Measurements from ENCODE around the gene BICRA. TPM values are rescaled to one million over a fixed set of nuclear protein-coding genes. Genes with fewer than 3 reads are reported as not detected.
A peak's percentile ranks its signal among the peaks of the same experiment; 100 is the strongest.

The BICRA gene
- total and polyA plus RNA-seq, 2 donors (not counting 1 experiment from before 2014, with no cell fraction given) = 14.1 to 34.7 TPM

DNA sequence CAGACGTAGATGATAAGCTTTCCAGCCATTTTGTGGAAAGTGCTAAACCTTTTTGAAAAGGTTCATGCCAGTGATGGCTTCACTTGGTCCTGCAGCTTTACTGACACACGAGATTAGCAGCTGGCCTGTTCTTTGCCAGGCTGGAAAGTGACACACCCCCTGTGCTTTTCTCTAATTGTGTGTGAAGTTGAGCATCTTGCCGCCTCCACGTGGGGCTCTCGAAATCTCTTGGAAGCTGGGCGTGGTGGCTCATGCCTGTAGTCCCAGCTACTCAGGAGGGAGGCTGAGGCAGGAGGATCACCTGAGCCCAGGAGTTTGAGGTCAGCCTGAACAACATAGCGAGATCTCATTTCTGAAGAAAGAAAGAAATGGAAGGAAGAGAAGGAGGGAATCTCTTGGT lies 79.0 kb downstream of the BICRA start:
- POLR2A ChIA-PET = no interaction called here
- WGBS (ENCODE audit: insufficient coverage) = 99% methylated on average over 7 of the region's 7 CpGs
- Histone ChIP-seq H4K20me1 (ENCODE audit: control insufficient read depth, insufficient read depth, low read length, poor library complexity, severe bottlenecking) (peaks cover 8% of the 10 kb centered on the region), H3K36me3 (replicated peaks in 1 of 2; ENCODE audit: control extremely low read depth in 1 of 2, control insufficient read depth in 1 of 2, extremely low read depth in 1 of 2, insufficient read depth in 2 of 2, low read length in 1 of 2) (peaks cover 0 to 10% of the 10 kb centered on the region in 2 experiments), H3K79me2 (ENCODE audit: control insufficient read depth, insufficient read depth, low read length) (no peaks in the 10 kb centered on the region), H3K27me3 (replicated peaks in 1 of 4; ENCODE audit: control extremely low read depth in 1 of 4, control insufficient read depth in 3 of 4, insufficient read depth in 4 of 4, low read length in 3 of 4) (no peaks in the 10 kb centered on the region), H3K4me1 (ENCODE audit: control insufficient read depth in 2 of 2, insufficient read depth in 2 of 2, low read length in 2 of 2) (no peaks in the 10 kb centered on the region), H3K9ac (ENCODE audit: low read length) (no peak overlapping the region), H3K4me3 (ENCODE audit: control extremely low read depth in 1 of 5, extremely low read depth in 1 of 5, insufficient read depth in 1 of 5, low read depth in 2 of 5, low read length in 4 of 5) (no peak overlapping the region), H3K27ac (ENCODE audit: low read length in 2 of 2) (no peak overlapping the region), H3K4me2 (replicated peaks; ENCODE audit: low read depth, low read length, poor library complexity, severe bottlenecking) (no peak overlapping the region), H2AFZ (ENCODE audit: insufficient read depth, low read depth, low read length, poor library complexity, severe bottlenecking) (no peak overlapping the region), H3K9me3 (ENCODE audit: control extremely low read depth in 1 of 3, control insufficient read depth in 2 of 3, insufficient read depth in 1 of 3, low read length in 2 of 3) (no peaks in the 10 kb centered on the region)
- CTCF ChIA-PET = interaction anchor here (0.9 to 1.2 kb wide), 2 partner anchors 20 to 105 kb away, joined by 3 read pairs; no protein-coding TSS in a partner anchor
- no peak for ATAC-seq (ENCODE audit: low read depth)
- intact Hi-C loops (cut with micrococcal nuclease) = no loop called here
- TF ChIP-seq EZH2 (IDR thresholded peaks at IDR 0.05; ENCODE audit: borderline replicate concordance, insufficient read depth, low read depth, low read length, poor library complexity, severe bottlenecking) = no peak
- TF ChIP-seq, protein P1, sequence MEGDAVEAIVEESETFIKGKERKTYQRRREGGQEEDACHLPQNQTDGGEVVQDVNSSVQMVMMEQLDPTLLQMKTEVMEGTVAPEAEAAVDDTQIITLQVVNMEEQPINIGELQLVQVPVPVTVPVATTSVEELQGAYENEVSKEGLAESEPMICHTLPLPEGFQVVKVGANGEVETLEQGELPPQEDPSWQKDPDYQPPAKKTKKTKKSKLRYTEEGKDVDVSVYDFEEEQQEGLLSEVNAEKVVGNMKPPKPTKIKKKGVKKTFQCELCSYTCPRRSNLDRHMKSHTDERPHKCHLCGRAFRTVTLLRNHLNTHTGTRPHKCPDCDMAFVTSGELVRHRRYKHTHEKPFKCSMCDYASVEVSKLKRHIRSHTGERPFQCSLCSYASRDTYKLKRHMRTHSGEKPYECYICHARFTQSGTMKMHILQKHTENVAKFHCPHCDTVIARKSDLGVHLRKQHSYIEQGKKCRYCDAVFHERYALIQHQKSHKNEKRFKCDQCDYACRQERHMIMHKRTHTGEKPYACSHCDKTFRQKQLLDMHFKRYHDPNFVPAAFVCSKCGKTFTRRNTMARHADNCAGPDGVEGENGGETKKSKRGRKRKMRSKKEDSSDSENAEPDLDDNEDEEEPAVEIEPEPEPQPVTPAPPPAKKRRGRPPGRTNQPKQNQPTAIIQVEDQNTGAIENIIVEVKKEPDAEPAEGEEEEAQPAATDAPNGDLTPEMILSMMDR (IDR thresholded peaks at IDR 0.05) = no peak
- DNase-seq = no peak
- Mint-ChIP-seq H3K4me3 (no peak overlapping the region), H3K27me3 (no peaks in the 10 kb centered on the region), H3K27ac (peak overlapping the region; percentile 20), H3K4me1 (no peaks in the 10 kb centered on the region), H3K9me3 (ENCODE audit: insufficient read depth) (no peaks in the 10 kb centered on the region)

DNA sequence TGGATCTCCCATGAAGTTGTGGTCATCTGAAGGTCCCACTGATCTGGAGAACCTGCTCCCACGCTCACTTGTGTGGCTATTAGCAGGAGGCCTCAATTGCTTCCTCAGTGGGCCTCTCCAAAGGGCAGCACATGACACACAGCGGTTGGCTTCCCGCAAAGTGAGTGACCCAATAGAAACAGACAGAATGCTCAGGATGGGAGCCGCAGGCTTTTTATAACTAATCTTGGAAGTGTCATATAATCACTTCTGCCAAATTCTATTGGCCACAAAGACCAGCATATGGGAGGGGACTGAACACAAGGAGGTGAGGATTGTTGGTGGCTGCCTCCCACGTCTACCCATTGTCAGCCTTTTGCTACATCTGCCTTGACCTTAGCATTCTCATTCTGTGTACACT lies 82.2 kb downstream of the BICRA start:
- H3K27ac ChIP-seq (ENCODE audit: low read length in 2 of 2) = no peak overlapping the region
- no peaks in the 10 kb centered on the region for H3K9me3 ChIP-seq (ENCODE audit: control extremely low read depth in 1 of 3, control insufficient read depth in 2 of 3, insufficient read depth in 1 of 3, low read length in 2 of 3)
- ChIA-PET CTCF (interaction anchor here (2.2 kb wide), 1 partner anchor 255 kb away, joined by 8 read pairs; no protein-coding TSS in a partner anchor), POLR2A (no interaction called here)
- H3K4me1 ChIP-seq (ENCODE audit: control insufficient read depth in 2 of 2, insufficient read depth in 2 of 2, low read length in 2 of 2) = no peaks in the 10 kb centered on the region
- no peak overlapping the region for H2AFZ ChIP-seq (ENCODE audit: insufficient read depth, low read depth, low read length, poor library complexity, severe bottlenecking)
- H3K4me3 ChIP-seq (ENCODE audit: control extremely low read depth in 1 of 5, extremely low read depth in 1 of 5, insufficient read depth in 1 of 5, low read depth in 2 of 5, low read length in 4 of 5) = no peak overlapping the region
- Mint-ChIP-seq H3K27ac (no peak overlapping the region), H3K4me1 (no peaks in the 10 kb centered on the region), H3K4me3 (no peak overlapping the region), H3K27me3 (no peaks in the 10 kb centered on the region), H3K9me3 (ENCODE audit: insufficient read depth) (no peaks in the 10 kb centered on the region)
- H3K4me2 ChIP-seq (replicated peaks; ENCODE audit: low read depth, low read length, poor library complexity, severe bottlenecking) = no peak overlapping the region
- H4K20me1 ChIP-seq (ENCODE audit: control insufficient read depth, insufficient read depth, low read length, poor library complexity, severe bottlenecking) = peaks cover 14% of the 10 kb centered on the region
- no peak for DNase-seq
- TF ChIP-seq EZH2 (IDR thresholded peaks at IDR 0.05; ENCODE audit: borderline replicate concordance, insufficient read depth, low read depth, low read length, poor library complexity, severe bottlenecking) = no peak
- TF ChIP-seq, protein P1 (IDR thresholded peaks at IDR 0.05) = no peak
- ATAC-seq (ENCODE audit: low read depth) = no peak
- H3K9ac ChIP-seq (ENCODE audit: low read length) = no peak overlapping the region
- H3K36me3 ChIP-seq (replicated peaks in 1 of 2; ENCODE audit: control extremely low read depth in 1 of 2, control insufficient read depth in 1 of 2, extremely low read depth in 1 of 2, insufficient read depth in 2 of 2, low read length in 1 of 2) = peaks cover 0 to 15% of the 10 kb centered on the region in 2 experiments
- no peaks in the 10 kb centered on the region for H3K79me2 ChIP-seq (ENCODE audit: control insufficient read depth, insufficient read depth, low read length)
- 76% methylated on average over 3 of the region's 5 CpGs for WGBS (ENCODE audit: insufficient coverage)
- H3K27me3 ChIP-seq (replicated peaks in 1 of 4; ENCODE audit: control extremely low read depth in 1 of 4, control insufficient read depth in 3 of 4, insufficient read depth in 4 of 4, low read length in 3 of 4) = no peaks in the 10 kb centered on the region
- intact Hi-C loops (cut with micrococcal nuclease) = no loop called here
